GF-D8 (cell line): ENCODE data around the gene DNAJC28.
"Not testable (repeated sequence)": the region's sequence is repeated elsewhere in the genome, so short reads cannot be mapped to it uniquely, and the experiment has no call there.

Experiments
- DNase-seq: peaks from one replicate; lab custom pipeline; 2025; lab: John Stamatoyannopoulos, UW

The DNAJC28 gene

DNA sequence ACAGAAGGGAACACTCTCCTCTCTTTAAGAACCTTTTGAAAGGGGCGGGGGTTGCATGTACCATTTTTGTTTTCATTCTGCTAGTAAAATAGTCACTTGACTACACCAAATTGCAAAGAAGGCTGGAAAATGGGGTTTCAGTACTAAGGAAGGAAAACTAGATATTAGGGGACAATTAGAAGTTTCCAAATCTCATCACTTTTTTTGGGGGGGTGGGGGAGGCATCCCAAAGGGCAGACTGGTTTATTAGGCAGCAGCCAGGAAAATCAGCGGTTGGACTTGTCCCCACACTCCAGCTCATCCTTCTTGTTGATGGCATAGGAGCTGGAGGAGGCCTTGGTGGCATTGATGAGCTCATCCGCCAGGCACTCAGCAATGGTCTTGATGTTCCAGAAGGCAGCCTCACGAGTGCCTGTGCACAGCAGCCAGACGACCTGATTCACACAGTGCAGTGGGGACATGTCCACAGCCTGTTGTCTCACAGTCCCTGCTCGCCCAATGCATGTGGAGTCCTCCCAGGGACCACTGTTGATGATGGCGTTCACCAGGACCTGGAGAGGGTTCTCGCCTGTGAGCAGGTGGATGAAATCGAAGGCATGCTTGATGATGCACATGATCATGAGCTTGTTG lies 10.1 kb downstream of the DNAJC28 start:
- DNase-seq: no peak

DNA sequence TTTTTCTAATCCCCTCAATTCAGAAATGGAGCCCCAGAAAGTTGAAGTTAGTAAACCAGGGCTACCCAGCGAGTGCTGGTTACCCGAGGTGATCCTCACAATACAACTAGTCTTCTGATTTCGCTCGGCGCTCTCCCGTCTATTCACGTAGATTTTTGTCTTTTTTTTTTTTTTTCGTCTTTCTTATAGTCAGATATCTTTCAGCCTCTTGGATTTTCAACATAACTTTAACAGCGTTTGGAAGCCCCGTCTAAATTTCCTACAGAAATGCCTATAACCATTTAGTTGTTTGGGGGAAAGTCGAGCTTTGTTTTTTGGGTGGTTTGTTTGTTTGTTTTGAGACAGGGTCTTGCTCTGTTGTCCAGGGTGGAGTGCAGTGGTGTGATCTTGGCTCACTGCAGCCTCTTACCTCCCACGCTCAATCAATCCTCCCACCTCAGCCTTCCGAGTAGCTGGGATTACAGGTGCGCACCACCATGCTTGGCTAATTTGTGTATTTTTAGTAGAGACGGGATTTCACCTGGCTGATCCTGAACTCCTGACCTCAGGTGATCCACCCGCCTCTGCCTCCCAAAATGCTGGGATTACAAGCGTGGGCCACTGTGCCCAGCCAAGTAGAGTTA lies 10.9 kb downstream of the DNAJC28 start:
- DNase-seq: no peak

DNA sequence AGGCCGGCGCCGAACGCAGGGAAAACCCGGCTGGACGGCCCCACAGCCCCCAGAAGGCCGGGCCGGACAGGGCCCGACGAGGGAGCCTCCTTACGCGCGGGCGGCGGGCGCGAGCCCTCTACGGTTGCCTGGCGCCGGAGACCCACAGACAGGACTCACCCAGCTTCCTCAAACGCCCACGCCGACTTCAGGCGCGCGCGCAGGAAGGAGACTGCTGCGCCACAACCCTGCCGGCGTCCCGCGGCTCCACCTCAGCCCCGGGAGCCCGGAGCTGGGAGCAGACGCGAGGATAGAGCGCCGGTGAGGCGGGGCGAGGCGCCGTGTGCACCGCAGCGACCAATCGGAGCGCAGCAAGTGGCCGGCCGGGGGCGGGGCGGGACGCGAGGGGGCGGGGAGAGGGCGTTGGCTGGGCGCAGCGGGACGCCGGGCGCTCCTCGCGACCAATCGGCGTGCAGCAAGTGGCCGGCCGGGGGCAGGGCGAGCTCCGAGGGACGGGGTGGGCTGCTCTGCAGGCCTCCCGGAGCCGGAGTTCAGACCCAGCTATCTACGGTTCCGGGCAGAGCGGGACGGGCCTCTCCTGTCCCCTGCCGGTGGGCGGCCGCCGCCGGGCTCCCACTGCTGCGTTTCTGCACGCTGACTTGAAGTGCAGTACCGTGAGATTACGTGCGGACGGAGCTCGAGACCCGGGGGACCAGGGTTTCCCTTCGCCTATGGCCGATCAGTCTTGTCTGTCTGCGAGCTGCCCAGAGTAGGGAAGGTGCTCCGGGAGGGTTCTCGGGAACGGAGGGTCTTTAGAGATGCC lies 11.6 kb downstream of the DNAJC28 start, which contains the start of gene TMEM50B:
Gene TMEM50B (minus strand): TSS at position 296 of the 802 bp plus-strand sequence. CDS start 11,089 bp downstream, outside the sequence.
- DNase-seq: peak; percentile 96

DNA sequence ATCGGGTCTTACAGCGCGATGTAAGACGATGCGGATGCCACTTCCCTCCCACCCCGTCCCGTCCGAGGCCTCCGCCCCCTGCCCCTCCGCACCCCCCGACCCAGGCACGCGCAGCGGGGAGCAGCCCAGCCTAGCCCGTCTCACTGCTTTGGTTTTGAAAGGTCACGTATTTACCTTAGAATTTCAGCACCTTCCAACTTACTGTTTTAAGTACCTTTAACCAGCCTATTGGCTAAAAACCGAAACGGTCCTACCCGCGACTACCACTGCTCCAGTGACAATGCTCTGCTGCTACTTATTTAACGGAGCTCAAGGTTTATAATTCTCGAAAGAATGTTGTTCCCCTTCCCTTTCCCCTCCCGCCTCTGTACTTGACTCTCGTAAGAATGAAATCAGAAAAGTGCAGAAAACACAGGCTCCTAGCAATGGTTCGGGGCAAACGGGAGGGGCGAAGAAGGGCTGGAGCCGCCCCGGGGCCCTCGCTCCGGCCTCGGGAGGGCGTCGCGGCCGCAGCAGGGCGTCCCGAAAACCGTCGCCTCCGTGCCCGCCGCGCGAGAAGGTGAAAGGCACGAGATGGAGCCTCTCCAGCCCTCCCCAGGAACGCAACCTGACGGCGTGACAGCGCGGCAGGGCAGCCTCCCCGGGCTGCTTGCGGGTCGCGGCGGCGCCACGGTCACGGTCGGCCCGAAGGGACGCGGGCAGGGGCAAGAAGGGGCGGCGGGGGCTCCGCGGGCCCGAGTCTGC lies 12.4 kb downstream of the DNAJC28 start:
- no peak for DNase-seq

DNA sequence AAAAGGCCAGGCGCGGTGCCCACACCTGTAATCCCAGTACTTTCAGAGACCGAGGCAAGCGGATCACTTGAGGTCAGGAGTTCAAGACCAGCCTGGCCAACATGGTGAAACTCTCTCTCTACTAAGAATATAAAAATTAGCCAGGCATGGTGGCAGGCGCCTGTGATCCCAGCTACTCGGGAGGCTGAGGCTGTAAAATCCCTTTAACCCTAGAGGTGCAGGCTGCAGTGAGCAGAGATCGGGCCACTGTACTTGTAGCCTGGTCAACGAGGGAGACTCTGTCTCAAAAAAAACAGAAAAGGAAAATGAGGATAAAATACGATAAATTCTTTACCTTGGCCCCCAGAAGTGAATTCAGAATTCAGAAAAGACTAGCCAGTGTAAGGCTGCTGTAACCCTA lies 13.3 kb downstream of the DNAJC28 start:
- DNase-seq: no peak

DNA sequence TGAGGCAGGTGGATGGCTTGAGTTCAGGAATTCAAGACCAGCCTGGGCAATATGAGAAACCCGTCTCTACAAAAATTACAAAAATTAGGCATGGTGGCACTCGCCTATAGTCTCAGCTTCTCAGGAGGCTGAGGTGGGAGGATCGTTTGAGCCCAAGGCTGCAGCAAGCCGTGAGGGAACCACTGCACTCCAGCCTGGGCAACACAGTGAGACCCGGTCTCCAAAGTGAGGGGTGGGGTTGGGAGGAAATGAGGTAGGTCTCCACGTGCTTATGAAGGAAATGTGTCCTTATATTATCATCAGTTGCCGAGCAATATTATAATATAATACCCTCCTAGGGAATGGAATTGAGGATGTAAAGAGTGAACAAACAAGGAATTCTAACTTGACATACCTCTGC lies 14.4 kb downstream of the DNAJC28 start:
- DNase-seq: no peak

DNA sequence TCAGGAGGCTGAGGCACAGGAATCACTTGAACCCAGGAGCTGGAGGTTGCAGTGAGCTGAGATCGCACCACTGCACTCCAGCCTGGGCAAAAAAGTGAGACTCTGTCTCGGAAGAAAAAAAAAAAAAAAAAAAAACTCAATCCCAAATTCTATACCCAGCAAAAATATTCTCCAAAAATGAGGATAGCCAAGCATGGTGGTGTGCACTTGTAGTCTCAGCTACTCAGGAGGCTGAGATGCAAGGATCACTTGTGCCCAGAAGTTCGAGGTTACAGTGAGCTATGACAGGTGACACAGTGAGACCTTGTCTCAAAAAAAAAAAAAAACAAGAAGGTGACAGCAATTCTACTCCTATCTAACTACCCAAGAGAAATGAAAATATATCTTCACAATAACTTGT lies 18.2 kb downstream of the DNAJC28 start:
- DNase-seq: no peak

DNA sequence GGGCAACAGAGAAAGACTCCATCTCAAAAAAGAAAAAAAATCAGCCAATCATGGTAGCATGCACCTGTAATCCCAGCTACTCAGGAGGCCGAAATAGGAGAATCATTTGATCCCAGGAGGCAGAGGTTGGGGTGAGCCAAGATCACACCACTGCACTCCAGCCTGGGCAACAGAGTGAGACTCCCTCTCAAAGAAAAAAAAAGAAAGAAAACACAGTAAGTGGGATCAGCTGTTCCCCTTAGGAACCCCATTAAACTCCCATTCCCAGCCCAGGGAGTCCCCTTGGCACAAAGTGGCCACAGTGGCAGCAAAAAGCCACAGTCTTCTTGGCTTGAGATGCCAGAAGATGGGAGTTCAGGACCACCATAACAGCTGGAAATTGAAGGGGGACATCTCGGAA lies 20.8 kb downstream of the DNAJC28 start:
- DNase-seq: no peak

DNA sequence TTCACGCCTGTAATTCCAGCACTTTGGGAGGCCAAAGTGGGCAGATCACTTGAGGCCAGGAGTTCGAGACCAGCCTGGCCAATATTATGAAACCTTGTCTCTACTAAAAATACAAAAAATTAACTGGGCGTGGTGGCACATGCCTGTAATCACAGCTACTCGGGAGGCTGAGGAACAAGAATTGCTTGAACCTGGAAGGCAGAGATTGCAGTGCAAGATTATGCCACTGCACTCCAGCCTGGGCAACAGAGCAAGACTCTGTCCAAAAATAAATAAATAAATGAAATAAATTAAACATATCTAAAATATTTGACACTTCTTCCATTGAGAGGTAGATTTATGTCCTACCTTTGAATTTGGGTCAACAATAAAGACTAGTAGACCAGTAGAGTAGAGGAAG lies 22.3 kb downstream of the DNAJC28 start:
- DNase-seq: not testable (repeated sequence)

DNA sequence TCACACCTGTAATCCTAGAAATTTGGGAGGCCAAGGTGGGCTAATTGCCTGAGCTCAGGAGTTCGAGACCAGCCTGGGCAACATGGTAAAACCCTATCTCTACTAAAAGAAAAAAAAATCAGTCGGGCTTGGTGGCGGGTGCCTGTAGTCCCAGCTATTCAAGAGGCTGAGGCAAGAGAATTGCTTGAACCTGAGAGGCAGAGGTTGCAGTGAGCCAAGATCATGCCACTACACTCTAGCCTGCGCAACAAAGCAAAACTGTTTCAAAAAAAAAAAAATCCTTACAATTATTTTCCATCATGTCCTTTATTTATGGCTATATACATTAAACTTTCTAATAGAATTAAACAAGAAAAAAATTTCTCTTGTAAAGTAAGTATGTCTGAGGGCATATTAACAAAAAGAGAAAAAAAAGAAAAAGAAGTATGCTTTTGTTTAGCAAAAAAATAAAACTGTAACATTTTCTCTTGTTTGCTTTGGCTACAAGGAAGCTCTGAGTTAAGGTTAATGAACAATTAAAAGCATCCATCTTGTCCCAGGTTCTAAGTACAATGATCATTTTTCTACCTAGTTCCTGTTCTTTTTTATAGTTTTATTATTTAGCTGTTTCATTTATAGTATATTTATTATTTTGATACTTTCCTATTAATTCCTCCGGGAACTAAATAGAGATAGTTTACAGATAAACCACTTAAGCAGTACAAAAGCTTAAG lies 29.8 kb downstream of the DNAJC28 start:
- DNase-seq: no peak

DNA sequence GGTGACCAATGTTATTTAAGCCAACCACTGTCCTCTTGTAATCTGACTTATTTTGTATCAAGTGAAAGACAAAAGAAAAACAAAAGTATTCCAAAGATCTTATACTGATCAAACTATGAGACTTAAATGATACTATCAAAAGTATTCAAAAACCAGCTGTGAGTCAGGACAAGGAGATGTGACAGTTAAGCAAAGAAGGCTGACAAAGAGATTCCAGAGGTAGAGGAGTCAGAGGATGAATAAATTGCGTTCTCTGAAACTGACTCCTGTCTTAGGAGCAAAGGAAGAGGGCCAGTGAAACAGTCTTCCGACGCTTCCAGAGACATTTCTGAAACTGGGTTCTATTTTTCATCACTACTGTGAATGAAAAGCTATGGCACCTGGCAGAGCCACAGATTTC lies 32.7 kb downstream of the DNAJC28 start:
- no peak for DNase-seq

DNA sequence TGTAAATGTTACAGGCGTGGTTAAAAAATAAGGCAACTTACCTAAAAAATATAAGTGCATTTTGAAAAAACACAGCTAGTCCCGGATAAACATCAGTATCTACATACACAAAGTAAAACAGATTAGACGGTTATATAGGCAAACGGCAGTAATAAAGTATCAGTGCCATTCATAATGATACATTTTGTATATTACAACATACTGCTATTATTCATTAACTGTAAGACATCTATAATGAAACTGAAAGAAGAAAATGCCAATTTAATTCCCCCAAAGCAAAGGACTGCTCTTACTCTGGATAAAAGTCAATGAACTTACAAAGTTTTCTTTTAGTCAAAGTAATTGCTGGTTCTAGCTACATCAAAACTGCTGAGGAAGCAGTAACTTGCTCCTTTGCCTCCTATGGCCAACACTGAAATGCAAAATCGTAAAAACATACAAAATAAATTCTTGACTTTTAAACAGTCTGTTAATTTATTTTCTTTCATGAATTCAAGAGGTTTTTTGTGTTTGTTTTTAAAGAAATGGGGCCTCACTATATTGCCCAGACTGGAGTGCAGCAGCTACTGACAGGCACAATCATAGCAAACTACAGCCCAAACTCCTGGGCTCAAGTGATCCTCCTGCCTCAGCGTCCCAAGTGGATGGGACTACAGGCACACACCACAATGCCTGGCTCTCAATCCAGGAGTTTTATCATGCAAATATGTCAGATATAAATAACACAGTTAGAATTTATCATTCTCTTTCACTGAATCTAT lies 35.6 kb downstream of the DNAJC28 start:
- DNase-seq: no peak

DNA sequence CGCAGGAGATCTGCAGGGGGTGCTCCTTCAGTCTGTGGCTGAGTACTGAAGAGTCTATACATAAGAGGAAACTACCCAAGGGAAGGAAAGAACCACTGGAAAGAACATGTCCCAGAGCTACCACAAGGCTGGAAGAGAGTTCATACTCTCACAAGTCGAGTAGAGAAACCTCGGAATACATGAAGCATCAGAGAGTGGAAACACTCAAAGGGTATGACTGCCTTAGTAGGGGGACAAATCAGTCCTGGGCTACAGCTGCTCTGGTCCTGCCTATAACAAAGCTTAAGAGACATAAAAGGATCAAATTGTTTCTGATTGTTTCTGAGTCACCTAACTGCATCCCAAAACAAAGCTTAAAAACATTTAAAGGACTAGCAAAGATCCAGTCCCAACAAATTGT lies 39.2 kb downstream of the DNAJC28 start:
- DNase-seq: no peak

DNA sequence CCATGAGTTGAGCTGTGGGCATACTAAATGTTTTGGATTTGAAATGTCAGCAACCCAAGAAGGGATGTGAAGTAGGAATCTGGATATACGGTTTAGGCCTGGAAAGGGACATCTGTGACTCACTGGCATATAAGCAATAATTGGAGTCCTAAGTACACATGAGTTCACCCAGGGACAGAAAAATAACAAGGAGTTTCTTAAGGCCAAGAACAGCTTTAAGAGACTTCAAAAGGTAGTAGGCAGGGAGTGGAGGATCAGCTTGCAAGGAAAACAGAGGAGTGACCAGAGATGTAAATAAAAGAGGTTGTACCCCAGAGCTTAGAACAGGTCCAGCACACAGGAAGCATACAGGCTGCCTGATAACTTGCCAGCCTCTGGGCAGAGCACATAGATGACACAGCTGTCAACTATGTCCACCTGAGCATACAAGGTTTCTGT lies 39.9 kb downstream of the DNAJC28 start:
- no peak for DNase-seq

DNA sequence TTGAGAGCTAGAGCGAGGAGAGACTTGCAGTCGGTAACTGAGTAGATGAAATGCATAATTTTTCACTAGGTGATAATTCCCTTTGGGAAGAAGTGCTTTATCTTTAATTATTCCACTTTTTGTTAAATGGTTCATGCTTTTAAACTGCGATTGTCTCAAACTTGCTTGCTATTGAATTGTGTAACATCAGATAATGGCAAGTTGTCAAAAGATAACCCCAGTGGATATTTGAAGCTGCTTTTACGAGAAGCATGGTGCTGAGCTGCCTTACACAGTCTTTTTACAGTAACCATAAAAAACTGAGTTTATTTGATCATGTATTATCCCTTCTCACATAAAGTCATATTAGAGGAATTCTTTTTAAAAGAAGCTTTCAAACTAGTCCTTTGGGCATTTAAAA lies 41.9 kb downstream of the DNAJC28 start:
- DNase-seq: no peak

DNA sequence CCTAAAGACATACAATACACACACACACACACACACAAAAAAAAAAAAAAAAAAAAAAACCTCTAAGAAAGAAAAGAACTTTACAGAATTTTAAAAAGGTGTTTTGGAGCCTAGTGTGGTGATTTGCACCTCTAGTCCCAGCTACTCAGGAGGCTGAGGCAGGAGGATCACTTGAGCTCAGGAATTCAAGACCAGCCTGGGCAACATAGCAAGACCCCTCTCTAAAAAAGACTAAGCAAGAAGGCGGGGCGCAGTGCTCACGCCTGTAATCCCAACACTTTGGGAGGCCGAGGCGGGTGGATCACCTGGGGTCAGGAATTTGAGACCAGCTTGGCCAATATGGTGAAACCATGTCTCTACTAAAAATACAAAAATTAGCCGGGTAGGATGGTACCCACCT lies 44.9 kb downstream of the DNAJC28 start:
- not testable (repeated sequence) for DNase-seq

DNA sequence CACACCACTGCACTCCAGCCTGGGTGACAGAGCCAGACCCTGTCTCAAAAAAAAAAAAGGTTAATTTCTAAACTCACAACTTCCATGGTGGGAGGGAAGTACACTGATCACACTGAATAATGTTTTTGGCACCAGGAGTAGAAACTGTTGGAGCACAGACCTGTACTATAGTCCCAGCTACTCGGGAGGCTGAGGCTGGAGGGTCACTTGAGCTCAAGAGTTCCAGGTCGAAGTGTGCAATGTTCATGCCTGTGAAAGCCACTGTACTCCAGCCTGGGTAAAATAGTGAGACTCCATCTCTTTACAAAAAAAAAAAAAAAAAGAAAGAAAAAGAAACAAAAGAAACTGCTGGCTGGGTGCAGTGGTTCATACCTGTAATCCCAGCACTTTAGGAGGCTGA lies 47.0 kb downstream of the DNAJC28 start:
- no peak for DNase-seq

DNA sequence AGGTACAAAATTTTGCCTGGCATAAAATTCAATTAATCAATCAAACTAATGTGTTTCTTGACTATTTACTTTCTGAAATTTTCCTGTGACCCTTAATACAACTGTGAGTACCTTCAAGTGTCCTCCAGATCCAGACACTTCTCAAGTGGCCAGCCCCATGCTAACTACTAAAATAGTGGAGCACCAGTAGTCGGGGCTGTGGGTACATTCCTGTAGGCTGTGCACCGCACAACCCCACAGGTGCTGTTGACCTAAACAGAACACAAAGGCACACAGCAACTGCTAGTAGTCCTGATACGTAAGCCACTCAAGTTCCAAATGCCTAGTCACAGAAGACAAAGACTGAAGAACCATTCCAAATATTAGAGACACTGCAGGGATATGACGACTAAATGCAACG lies 48.3 kb downstream of the DNAJC28 start:
- DNase-seq: no peak

DNA sequence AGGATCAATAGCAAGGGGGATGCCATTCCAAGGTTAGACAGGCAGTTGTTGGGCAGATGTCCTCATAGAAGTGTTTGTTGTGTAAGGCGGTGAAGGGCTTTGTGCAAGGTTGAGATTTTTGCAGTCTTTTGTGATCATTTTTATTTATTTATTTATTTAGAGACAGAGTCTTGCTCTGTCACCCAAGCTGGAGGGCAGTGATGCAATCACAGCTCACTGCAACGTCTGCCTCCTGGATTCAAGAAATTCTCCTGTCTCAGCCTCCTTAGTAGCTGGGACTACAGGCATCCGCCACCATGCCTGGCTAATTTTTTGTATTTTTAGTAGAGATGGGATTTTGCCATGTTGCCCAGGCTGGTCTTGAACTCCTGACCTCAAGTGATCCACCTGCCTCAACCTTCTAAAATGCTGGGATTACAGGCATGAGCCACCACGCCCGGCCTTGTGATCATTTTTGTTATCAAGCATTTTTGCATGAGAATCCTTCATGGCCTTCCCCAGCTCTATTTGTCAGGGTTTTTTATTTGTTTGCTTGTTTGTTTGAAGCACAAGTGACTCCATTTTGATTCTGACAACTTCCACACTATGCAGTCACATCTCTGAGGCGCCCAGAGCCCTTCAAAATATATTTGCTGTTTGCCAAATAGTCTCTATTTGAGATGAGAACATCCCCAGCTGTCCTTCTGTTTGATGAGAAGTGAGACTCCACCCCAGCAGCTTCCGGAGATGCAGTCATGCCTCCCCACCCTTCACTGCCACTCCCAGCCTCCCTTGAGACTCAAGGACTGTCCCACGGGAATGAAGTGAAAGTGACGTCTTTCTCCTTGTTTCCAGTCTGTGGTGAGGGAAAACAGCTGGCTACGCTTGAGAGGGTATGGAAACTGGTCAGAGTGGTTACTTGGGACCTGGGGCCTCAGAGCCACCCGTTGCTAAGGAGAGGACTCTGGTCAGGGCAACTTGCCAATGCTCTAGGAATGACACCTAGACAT lies 49.7 kb downstream of the DNAJC28 start:
- no peak for DNase-seq
